SK-N-MC (cell line): ENCODE results near the gene COL27A1.
A peak's percentile ranks its signal among the peaks of the same experiment; 100 is the strongest.

ENCODE experiments used
- DNase-seq: peaks from one replicate; pipeline ENCODE4 v3.0.0-alpha.2; 2011; ENCODE audit warnings: low read depth, low spot score
- H3K27ac ChIP-seq: fragments of 200-600 bp; sonication (generic); 2 replicates; pipeline ENCODE4 v1.5.1; 2016; ENCODE audit warnings: mixed run types
- H3K36me3 ChIP-seq: fragments of 200-600 bp; sonication (generic); 2 replicates; pipeline ENCODE4 v1.6.1; 2017; ENCODE audit warnings: antibody characterized with exemption, low read length, mixed read lengths; ENCODE audit not compliant: insufficient read depth
- H3K4me3 ChIP-seq: fragments of 200-600 bp; sonication (generic); 2 replicates; pipeline ENCODE4 v1.5.1; 2016
- H3K9ac ChIP-seq: fragments of 200-600 bp; sonication (generic); 2 replicates; pipeline ENCODE4 v1.8.0; 2017; ENCODE audit warnings: mixed run types, mixed read lengths; ENCODE audit not compliant: insufficient read length
- H3K9me3 ChIP-seq: fragments of 200-600 bp; sonication (generic); 2 replicates; pipeline ENCODE4 v1.6.1; 2017; ENCODE audit warnings: low read depth, mild to moderate bottlenecking, antibody characterized with exemption, low read length, moderate library complexity, mixed read lengths
- EZH2 ChIP-seq: fragments of 200-600 bp; sonication (generic); IDR thresholded peaks from one replicate; pipeline ENCODE4 v1.6.1; 2017; ENCODE audit warnings: antibody characterized with exemption
- FOXP2 ChIP-seq: optimal IDR thresholded peaks from 2 replicates; pipeline ENCODE3; 2011; ENCODE audit warnings: mild to moderate bottlenecking, moderate library complexity; ENCODE audit not compliant: insufficient read depth; ENCODE audit errors: extremely low read length, control extremely low read depth
- POLR2AphosphoS5 ChIP-seq: IDR thresholded peaks from 2 replicates; pipeline ENCODE4 v1.6.1; 2012; ENCODE audit warnings: mild to moderate bottlenecking, low read depth, low read length, borderline replicate concordance

Gene COL27A1

DNA sequence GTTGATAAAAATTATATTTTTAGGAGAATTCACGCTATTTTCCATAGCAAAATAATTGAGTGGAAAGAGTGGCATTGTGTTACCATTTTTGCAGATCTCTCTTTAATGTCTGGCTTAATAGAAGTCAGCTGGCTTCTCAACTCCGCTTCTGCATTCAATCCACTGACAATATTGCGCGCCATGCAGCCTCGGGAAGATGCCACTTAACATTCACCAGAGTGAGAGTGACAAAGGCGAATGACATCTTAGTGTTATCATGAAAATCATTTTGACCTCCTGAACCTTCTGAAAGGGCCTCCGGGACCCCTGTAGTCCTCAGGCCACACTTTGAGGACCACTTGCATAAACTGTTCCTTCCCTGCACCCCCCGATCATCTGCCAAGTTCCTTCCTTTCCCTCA, 87.5 kb downstream of the COL27A1 start:
- DNase-seq: no peak
- Histone ChIP-seq H3K9me3 (no peaks in the 10 kb centered on the region), H3K4me3 (no peak overlapping the region), H3K36me3 (no peaks in the 10 kb centered on the region), H3K9ac (no peak overlapping the region), H3K27ac (no peak overlapping the region)
- TF ChIP-seq POLR2AphosphoS5 (no peak), EZH2 (no peak), FOXP2 (no peak)

DNA sequence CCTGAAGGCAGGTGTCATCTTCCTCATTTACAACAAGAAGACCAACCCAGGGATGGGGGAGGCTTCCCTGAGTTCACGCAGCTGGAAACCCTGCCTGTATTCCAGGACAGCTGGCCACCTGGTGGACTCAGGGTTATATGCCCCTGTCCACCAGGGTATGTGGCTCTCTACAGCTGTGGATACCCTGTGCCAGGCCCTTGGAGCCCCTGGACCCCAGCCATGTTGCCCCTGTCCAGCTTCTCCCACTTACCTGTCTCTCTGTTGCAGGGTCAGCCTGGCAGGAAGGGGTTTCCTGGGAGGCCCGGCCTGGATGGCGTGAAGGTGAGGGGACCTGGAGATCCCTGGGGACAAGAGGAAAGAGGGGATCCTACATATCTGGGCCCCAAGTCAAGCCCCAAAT, 87.9 kb downstream of the COL27A1 start:
- Histone ChIP-seq H3K27ac (no peak overlapping the region), H3K9ac (no peak overlapping the region), H3K9me3 (no peaks in the 10 kb centered on the region), H3K4me3 (no peak overlapping the region), H3K36me3 (no peaks in the 10 kb centered on the region)
- no peak for TF ChIP-seq EZH2
- TF ChIP-seq POLR2AphosphoS5: no peak
- TF ChIP-seq FOXP2: no peak
- DNase-seq: no peak

- H3K36me3 ChIP-seq: no peaks in the 10 kb centered on the region
- H3K4me3 ChIP-seq: no peak overlapping the region
- H3K9me3 ChIP-seq: no peaks in the 10 kb centered on the region
- no peak for TF ChIP-seq EZH2
- TF ChIP-seq POLR2AphosphoS5: no peak
- no peak for TF ChIP-seq FOXP2
- H3K27ac ChIP-seq: no peak overlapping the region
- no peak overlapping the region for H3K9ac ChIP-seq
- DNase-seq: no peak
These were observed 89.2 kb downstream of the COL27A1 start for GRCh38 chr9:114244570-114244969.

- TF ChIP-seq FOXP2: no peak
- TF ChIP-seq EZH2: no peak
- no peak for TF ChIP-seq POLR2AphosphoS5
These were observed 91.2 kb downstream of the COL27A1 start for GRCh38 chr9:114246558-114246957.

GRCh38 chr9:114247077-114247476, 91.7 kb downstream of the COL27A1 start:
- no peak for TF ChIP-seq POLR2AphosphoS5
- no peak for TF ChIP-seq FOXP2
- Histone ChIP-seq H3K9me3 (no peaks in the 10 kb centered on the region), H3K36me3 (no peaks in the 10 kb centered on the region), H3K27ac (no peak overlapping the region), H3K4me3 (no peak overlapping the region), H3K9ac (no peak overlapping the region)
- DNase-seq: no peak

More at GRCh38 chr9:114246558-114246957, 91.2 kb downstream of the COL27A1 start:
- DNase-seq: no peak
- no peak overlapping the region for H3K27ac ChIP-seq
- no peaks in the 10 kb centered on the region for H3K9me3 ChIP-seq
- H3K9ac ChIP-seq: no peak overlapping the region
- H3K36me3 ChIP-seq: no peaks in the 10 kb centered on the region
- H3K4me3 ChIP-seq: no peak overlapping the region

- H3K9me3 ChIP-seq: no peaks in the 10 kb centered on the region
- no peak overlapping the region for H3K4me3 ChIP-seq
- DNase-seq: no peak
- TF ChIP-seq EZH2 (no peak), POLR2AphosphoS5 (no peak), FOXP2 (no peak)
- H3K36me3 ChIP-seq: no peaks in the 10 kb centered on the region
- H3K9ac ChIP-seq: no peak overlapping the region
- no peak overlapping the region for H3K27ac ChIP-seq
These were observed 92.2 kb downstream of the COL27A1 start for GRCh38 chr9:114247491-114247890.

DNA sequence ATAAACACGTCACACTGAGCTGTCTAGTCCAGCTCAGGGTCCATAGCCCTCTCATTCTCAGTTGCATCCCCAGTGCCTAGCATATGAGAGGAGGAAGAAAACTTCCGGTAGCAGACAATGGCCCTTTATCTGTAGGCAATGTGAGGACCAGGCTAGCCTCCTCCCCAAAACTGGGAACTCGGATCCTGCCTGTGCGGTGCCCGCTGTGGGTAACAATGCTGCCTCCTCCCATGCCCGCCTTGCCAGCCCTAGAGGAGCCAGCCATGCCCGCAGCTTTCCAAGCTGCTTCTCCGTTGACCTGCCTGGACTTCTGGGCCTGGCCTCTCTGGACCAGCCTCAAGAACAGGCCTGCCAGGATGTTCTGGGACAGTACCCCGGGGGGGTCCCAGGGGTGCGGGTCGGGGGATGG, 93.0 kb downstream of the COL27A1 start:
- DNase-seq: no peak
- Histone ChIP-seq H3K36me3 (no peaks in the 10 kb centered on the region), H3K9me3 (no peaks in the 10 kb centered on the region), H3K4me3 (no peak overlapping the region), H3K9ac (no peak overlapping the region), H3K27ac (no peak overlapping the region)
- TF ChIP-seq POLR2AphosphoS5 (no peak), EZH2 (no peak), FOXP2 (no peak)

GRCh38 chr9:114249424-114250234, 94.3 kb downstream of the COL27A1 start:
- Histone ChIP-seq H3K9ac (peak overlapping the region; percentile 56), H3K9me3 (no peaks in the 10 kb centered on the region), H3K36me3 (no peaks in the 10 kb centered on the region), H3K27ac (peak overlapping the region; percentile 72), H3K4me3 (peak overlapping the region; percentile 34)
- no peak for TF ChIP-seq FOXP2
- no peak for TF ChIP-seq POLR2AphosphoS5
- TF ChIP-seq EZH2: no peak
- no peak for DNase-seq

DNA sequence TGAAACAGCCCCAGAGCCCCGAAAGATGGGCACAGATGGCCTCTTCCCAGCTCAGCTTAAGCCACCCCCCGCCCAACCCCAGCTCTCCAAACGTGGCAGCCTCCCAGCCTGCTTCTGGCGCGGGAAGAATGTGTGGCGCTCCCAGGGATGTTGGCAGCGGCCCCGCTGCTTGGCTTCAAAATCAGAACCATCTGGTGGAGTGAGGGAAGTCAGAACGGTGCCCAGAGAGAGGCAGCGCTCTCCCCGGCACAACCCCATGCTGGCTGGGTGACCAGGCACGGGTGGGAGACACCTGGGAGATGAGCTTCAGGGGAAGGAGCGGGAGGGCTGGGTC, 94.9 kb downstream of the COL27A1 start:
- H3K9ac ChIP-seq: peak overlapping the region; percentile 56
- TF ChIP-seq POLR2AphosphoS5: no peak
- TF ChIP-seq EZH2: no peak
- TF ChIP-seq FOXP2: no peak
- no peaks in the 10 kb centered on the region for H3K9me3 ChIP-seq
- H3K36me3 ChIP-seq: no peaks in the 10 kb centered on the region
- H3K4me3 ChIP-seq: peak overlapping the region; percentile 34
- no peak for DNase-seq
- peak overlapping the region; percentile 72 for H3K27ac ChIP-seq
